ENCODE measurements around the gene MAGEA10.

GRCh38 chrX:152170621-152171020, 32.2 kb upstream of the MAGEA10 start:
- TF ChIP-seq, protein P1, sequence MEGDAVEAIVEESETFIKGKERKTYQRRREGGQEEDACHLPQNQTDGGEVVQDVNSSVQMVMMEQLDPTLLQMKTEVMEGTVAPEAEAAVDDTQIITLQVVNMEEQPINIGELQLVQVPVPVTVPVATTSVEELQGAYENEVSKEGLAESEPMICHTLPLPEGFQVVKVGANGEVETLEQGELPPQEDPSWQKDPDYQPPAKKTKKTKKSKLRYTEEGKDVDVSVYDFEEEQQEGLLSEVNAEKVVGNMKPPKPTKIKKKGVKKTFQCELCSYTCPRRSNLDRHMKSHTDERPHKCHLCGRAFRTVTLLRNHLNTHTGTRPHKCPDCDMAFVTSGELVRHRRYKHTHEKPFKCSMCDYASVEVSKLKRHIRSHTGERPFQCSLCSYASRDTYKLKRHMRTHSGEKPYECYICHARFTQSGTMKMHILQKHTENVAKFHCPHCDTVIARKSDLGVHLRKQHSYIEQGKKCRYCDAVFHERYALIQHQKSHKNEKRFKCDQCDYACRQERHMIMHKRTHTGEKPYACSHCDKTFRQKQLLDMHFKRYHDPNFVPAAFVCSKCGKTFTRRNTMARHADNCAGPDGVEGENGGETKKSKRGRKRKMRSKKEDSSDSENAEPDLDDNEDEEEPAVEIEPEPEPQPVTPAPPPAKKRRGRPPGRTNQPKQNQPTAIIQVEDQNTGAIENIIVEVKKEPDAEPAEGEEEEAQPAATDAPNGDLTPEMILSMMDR (IDR thresholded peaks at IDR 0.05): no peak
- TF ChIP-seq POLR2A (IDR thresholded peaks at IDR 0.05): no peak
- no peak for TF ChIP-seq EP300 (IDR thresholded peaks at IDR 0.05)
